Rectal smooth muscle tissue (tissue), 1 donor: ENCODE results near the gene ALG12.

Experiments used
- H3K27ac ChIP-seq: one replicate; pipeline ENCODE4 v1.7.0; 2013; ENCODE audit warnings: low read depth, low read length, inconsistent platforms
- H3K27me3 ChIP-seq: one replicate; pipeline ENCODE4 v1.7.0; 2013; ENCODE audit warnings: low read length; ENCODE audit not compliant: control insufficient read depth, insufficient read depth
- H3K36me3 ChIP-seq: one replicate; pipeline ENCODE4 v1.7.0; 2013; ENCODE audit warnings: low read length; ENCODE audit not compliant: control insufficient read depth, insufficient read depth
- H3K4me1 ChIP-seq: one replicate; pipeline ENCODE4 v1.7.0; 2013; ENCODE audit warnings: low read length; ENCODE audit not compliant: control insufficient read depth, insufficient read depth
- H3K4me3 ChIP-seq: one replicate; pipeline ENCODE4 v1.7.0; 2013; ENCODE audit warnings: low read length
- H3K9ac ChIP-seq: one replicate; pipeline ENCODE4 v1.7.0; 2013; ENCODE audit warnings: low read length

The ALG12 gene

GRCh38 chr22:49920859-49921258 is 2.6 kb upstream of the ALG12 start:
- H3K27ac ChIP-seq, result no peak overlapping the region
- H3K4me3 ChIP-seq, result no peak overlapping the region
- peaks cover 7% of the 10 kb centered on the region for H3K36me3 ChIP-seq
- no peaks in the 10 kb centered on the region for H3K27me3 ChIP-seq
- H3K9ac ChIP-seq, result no peak overlapping the region
- H3K4me1 ChIP-seq, result peaks cover 5% of the 10 kb centered on the region

DNA sequence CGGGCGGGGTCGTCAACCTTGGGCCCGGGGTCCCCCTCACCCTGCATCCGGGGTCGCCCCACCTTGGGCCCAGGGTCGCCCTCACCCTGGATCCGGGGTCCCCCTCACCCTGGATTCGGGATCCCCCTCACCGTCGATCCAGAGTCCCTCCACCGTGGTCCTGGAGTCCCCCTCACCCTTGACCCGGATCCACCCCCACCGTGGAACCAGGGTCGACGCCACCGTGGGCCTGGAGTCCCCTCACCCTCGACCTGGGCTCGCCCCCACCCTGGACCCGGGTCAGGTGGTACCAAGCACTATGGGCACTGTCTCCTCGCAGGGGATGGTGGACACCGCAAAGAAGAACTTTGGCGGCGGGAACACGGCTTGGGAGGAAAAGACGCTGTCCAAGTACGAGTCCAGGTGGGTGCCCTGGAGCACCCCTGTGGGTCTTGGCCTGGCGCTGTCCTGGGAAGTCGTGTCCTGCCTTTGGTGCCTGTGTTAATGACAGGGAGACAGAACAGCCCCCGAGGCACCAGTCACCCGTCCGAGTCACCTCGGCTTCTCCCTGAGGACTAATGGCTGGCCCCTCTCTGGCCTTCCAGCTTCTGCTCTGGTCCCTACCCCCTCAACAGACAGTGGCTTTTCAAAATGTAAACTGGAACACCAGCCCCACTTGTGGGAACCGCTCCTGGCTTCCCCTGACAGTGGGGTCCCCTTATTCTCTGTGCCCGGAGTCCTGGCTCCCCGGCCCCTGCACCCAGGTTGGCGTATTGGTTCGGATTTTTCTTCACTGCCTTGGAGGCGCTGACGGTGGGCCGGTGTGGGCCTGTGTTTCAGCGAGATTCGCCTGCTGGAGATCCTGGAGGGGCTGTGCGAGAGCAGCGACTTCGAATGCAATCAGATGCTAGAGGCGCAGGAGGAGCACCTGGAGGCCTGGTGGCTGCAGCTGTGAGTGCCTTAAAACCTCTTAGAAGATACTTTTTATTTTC is 958 bp upstream of the ALG12 start:
- Histone ChIP-seq H3K4me3 (peak overlapping the region; percentile 76), H3K36me3 (peaks cover 7% of the 10 kb centered on the region), H3K27me3 (no peaks in the 10 kb centered on the region), H3K4me1 (peaks cover 5% of the 10 kb centered on the region), H3K27ac (no peak overlapping the region), H3K9ac (no peak overlapping the region)

DNA sequence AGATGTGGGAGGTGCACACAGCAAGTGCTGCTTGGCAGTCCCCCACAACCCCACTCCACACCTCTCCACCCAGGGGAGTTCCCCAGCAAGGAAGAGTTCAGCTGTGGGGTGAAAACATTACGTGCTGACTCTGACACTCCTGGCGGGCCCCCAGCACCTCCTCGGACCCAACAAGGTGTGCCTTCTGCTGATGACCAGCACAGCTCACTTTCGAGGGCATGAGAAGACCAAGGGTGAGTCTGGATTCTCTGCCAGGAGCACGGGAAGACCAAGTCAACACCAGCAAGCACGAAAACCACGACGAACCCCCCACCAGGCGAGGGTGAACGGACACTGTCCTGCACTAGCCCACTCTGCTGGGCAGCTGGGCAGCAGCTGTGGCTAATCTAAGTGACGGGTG is 1.4 kb downstream of the ALG12 start:
- H3K36me3 ChIP-seq, result peaks cover 19% of the 10 kb centered on the region
- H3K4me1 ChIP-seq, result peaks cover 5% of the 10 kb centered on the region
- no peak overlapping the region for H3K27ac ChIP-seq
- no peak overlapping the region for H3K4me3 ChIP-seq
- no peak overlapping the region for H3K9ac ChIP-seq
- H3K27me3 ChIP-seq, result no peaks in the 10 kb centered on the region

DNA sequence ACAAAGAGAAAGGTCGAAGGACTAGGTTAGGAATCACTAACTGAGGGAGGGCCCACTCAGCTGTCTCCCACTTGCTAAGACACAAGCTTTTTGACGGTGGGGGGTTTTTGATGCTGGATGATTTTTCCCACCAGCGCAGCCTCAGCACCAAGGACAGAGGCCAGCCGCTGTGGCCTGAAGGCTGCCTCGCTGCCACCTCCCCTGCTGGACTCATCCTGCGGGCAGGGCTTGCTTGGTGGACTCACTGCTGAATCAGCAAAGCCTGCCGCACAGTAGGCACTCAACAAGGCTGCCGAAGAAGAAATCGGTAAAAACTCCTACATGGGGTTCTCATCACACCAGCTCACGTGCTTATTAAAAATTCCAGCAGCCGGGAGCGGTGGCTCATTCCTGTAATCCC is 2.6 kb downstream of the ALG12 start:
- Histone ChIP-seq H3K27me3 (no peaks in the 10 kb centered on the region), H3K9ac (no peak overlapping the region), H3K36me3 (peaks cover 20% of the 10 kb centered on the region), H3K4me3 (no peak overlapping the region), H3K4me1 (peaks cover 5% of the 10 kb centered on the region), H3K27ac (no peak overlapping the region)

GRCh38 chr22:49914256-49914655 is 4.0 kb downstream of the ALG12 start:
- Histone ChIP-seq H3K4me3 (no peak overlapping the region), H3K27me3 (no peaks in the 10 kb centered on the region), H3K4me1 (peaks cover 4% of the 10 kb centered on the region), H3K9ac (no peak overlapping the region), H3K27ac (no peak overlapping the region), H3K36me3 (peaks cover 14% of the 10 kb centered on the region)

- Histone ChIP-seq H3K36me3 (peaks cover 19% of the 10 kb centered on the region), H3K27ac (no peak overlapping the region), H3K9ac (no peak overlapping the region), H3K4me1 (no peaks in the 10 kb centered on the region), H3K4me3 (no peak overlapping the region), H3K27me3 (no peaks in the 10 kb centered on the region)
Measured at GRCh38 chr22:49913446-49913845, 4.8 kb downstream of the ALG12 start.

GRCh38 chr22:49913026-49913425 is 5.2 kb downstream of the ALG12 start:
- H3K4me1 ChIP-seq, result no peaks in the 10 kb centered on the region
- no peak overlapping the region for H3K4me3 ChIP-seq
- H3K27ac ChIP-seq, result no peak overlapping the region
- H3K36me3 ChIP-seq, result peaks cover 19% of the 10 kb centered on the region
- no peak overlapping the region for H3K9ac ChIP-seq
- H3K27me3 ChIP-seq, result no peaks in the 10 kb centered on the region

GRCh38 chr22:49911881-49912625 is 6.2 kb downstream of the ALG12 start:
- H3K36me3 ChIP-seq, result peaks cover 19% of the 10 kb centered on the region

GRCh38 chr22:49910229-49911155 is 7.7 kb downstream of the ALG12 start:
- H3K4me3 ChIP-seq, result no peak overlapping the region
- no peak overlapping the region for H3K9ac ChIP-seq
- no peaks in the 10 kb centered on the region for H3K4me1 ChIP-seq
- no peak overlapping the region for H3K27ac ChIP-seq
- no peaks in the 10 kb centered on the region for H3K27me3 ChIP-seq
- peaks cover 24% of the 10 kb centered on the region for H3K36me3 ChIP-seq

More at GRCh38 chr22:49911881-49912625, 6.2 kb downstream of the ALG12 start:
- H3K4me3 ChIP-seq, result no peak overlapping the region
- no peaks in the 10 kb centered on the region for H3K27me3 ChIP-seq
- H3K4me1 ChIP-seq, result no peaks in the 10 kb centered on the region
- H3K27ac ChIP-seq, result no peak overlapping the region
- no peak overlapping the region for H3K9ac ChIP-seq

DNA sequence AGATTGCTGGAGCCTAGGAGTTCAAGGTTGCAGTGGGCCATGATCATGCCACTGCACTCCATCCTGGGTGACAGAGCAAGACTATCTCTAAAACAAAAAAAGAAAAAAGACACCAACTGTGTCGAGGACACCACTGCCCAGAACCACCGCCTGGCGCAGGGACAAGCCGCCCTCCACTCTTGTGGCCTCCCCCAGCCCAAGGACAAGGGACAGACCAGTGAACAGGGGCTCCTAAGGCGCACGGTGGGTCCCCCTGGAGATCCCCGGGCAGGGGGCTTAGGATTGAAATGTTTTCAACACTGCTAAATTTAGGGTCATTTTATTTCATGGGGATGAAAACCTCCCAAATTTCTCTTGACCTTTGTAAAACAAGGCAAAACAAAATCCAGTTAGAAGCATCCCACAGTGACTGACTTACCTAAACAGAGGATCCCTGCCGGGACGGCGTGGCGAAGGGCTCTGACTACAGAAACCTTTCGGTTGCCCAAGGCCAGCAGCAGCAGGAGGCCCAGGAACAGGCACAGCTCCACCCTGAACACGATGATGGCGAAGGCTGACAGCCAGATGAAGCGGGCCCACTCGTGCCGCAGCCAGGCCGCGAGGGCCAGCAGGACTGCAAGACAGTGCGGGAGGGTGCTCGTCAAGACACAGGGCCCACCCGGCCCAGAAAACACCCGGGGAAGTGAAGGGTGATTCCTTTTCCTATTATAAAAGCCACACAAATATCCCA is 8.6 kb downstream of the ALG12 start:
- no peak overlapping the region for H3K9ac ChIP-seq

GRCh38 chr22:49907807-49908206 is 10.4 kb downstream of the ALG12 start:
- H3K4me3 ChIP-seq, result no peak overlapping the region
- H3K36me3 ChIP-seq, result peaks cover 24% of the 10 kb centered on the region
- no peaks in the 10 kb centered on the region for H3K27me3 ChIP-seq
- no peaks in the 10 kb centered on the region for H3K4me1 ChIP-seq
- H3K9ac ChIP-seq, result no peak overlapping the region
- no peak overlapping the region for H3K27ac ChIP-seq

More for the DNA sequence above, 8.6 kb downstream of the ALG12 start:
- no peak overlapping the region for H3K27ac ChIP-seq
- H3K4me3 ChIP-seq, result no peak overlapping the region
- H3K27me3 ChIP-seq, result no peaks in the 10 kb centered on the region
- H3K36me3 ChIP-seq, result peaks cover 28% of the 10 kb centered on the region
- no peaks in the 10 kb centered on the region for H3K4me1 ChIP-seq
